Lower lobe of right lung (tissue), 2 donors: ENCODE measurements around the gene XKR7. TPM values are rescaled to one million over a fixed set of nuclear protein-coding genes. Genes with fewer than 3 reads are reported as not detected.

Source experiments
- ATAC-seq, 2 donors: fragments of 200-7000 bp; cut with Tn5 transposase; one replicate each; pipeline ENCODE4 v1.9.1; 2020 to 2022; ENCODE audit warnings: mild to moderate bottlenecking in 2 of 2, moderate library complexity in 2 of 2
- DNase-seq: peaks from one replicate; pipeline ENCODE4 v3.0.0-alpha.2; 2020
- H3K27ac ChIP-seq: fragments of 200-600 bp; one replicate; pipeline ENCODE4 v1.8.0; 2022
- H3K27me3 ChIP-seq: fragments of 200-600 bp; one replicate; pipeline ENCODE4 v1.8.0; 2022; ENCODE audit warnings: low read depth
- H3K36me3 ChIP-seq: fragments of 200-600 bp; one replicate; pipeline ENCODE4 v1.8.0; 2022; ENCODE audit warnings: mild to moderate bottlenecking
- H3K4me1 ChIP-seq: fragments of 200-600 bp; one replicate; pipeline ENCODE4 v1.8.0; 2022
- H3K4me3 ChIP-seq: fragments of 200-600 bp; one replicate; pipeline ENCODE4 v1.8.0; 2022; ENCODE audit warnings: mild to moderate bottlenecking
- H3K9me3 ChIP-seq: fragments of 200-600 bp; one replicate; pipeline ENCODE4 v1.8.0; 2022
- CTCF ChIP-seq: fragments of 200-600 bp; IDR thresholded peaks from one replicate; pipeline ENCODE4 v1.8.0; 2022; ENCODE audit warnings: antibody characterized with exemption, mild to moderate bottlenecking
- intact Hi-C: fragments of 100-400 bp; cut with DNase I; formaldehyde crosslinking; loops from one replicate; pipeline ENCODE4 v1.11.0; 2022
- total RNA-seq: library from RNA; stranded (reverse); fragmentation: NEBNext Ultra II Directional; extraction: Animal tissue kit (Norgen Biotek cat#: 25700); gene quantifications from one replicate; pipeline ENCODE4 v1.2.1, GENCODE V29; 2021
- donor health status: DM: no; HTN: yes; CAD: no; lungs with severe emphysema.

The XKR7 gene
- total RNA-seq, 1 donor from 2014 or later: 0.06 TPM

GRCh38 chr20:31990641-31991338 lies 22.8 kb downstream of the XKR7 start:
- intact Hi-C loops: no loop called here
- no peaks in the 10 kb centered on the region for H3K9me3 ChIP-seq
- no peaks in the 10 kb centered on the region for H3K4me1 ChIP-seq
- no peaks in the 10 kb centered on the region for H3K36me3 ChIP-seq
- no peak for TF ChIP-seq CTCF
- no peak overlapping the region for H3K27ac ChIP-seq
- peaks cover 23% of the 10 kb centered on the region for H3K27me3 ChIP-seq
- no peak overlapping the region for H3K4me3 ChIP-seq
- no peak for DNase-seq
- ATAC-seq: no peak

- peaks cover 25% of the 10 kb centered on the region for H3K27me3 ChIP-seq
- H3K27ac ChIP-seq: no peak overlapping the region
- H3K4me1 ChIP-seq: no peaks in the 10 kb centered on the region
- intact Hi-C loops: no loop called here
- no peaks in the 10 kb centered on the region for H3K9me3 ChIP-seq
- no peak for TF ChIP-seq CTCF
- H3K4me3 ChIP-seq: no peak overlapping the region
- no peaks in the 10 kb centered on the region for H3K36me3 ChIP-seq
- DNase-seq (no peak), ATAC-seq (no peak)
Measured at GRCh38 chr20:31991339-31991705, 23.4 kb downstream of the XKR7 start.

- no peak for DNase-seq
- Histone ChIP-seq H3K9me3 (no peaks in the 10 kb centered on the region), H3K27ac (no peak overlapping the region), H3K27me3 (peaks cover 32% of the 10 kb centered on the region), H3K4me1 (no peaks in the 10 kb centered on the region), H3K36me3 (no peaks in the 10 kb centered on the region), H3K4me3 (no peak overlapping the region)
- intact Hi-C loops: no loop called here
- ATAC-seq: no peak
- TF ChIP-seq CTCF: no peak
Measured at GRCh38 chr20:31992086-31992485, 24.1 kb downstream of the XKR7 start.

- DNase-seq (no peak), ATAC-seq (no peak)
- intact Hi-C loops: no loop called here
- Histone ChIP-seq H3K27ac (no peak overlapping the region), H3K36me3 (no peaks in the 10 kb centered on the region), H3K27me3 (peaks cover 38% of the 10 kb centered on the region), H3K4me1 (no peaks in the 10 kb centered on the region), H3K9me3 (no peaks in the 10 kb centered on the region), H3K4me3 (no peak overlapping the region)
- TF ChIP-seq CTCF: no peak
Measured at GRCh38 chr20:31996996-31997395, 29.0 kb downstream of the XKR7 start.

- H3K27me3 ChIP-seq: peaks cover 38% of the 10 kb centered on the region
- ATAC-seq (no peak), DNase-seq (no peak)
- no peaks in the 10 kb centered on the region for H3K4me1 ChIP-seq
- intact Hi-C loops: no loop called here
- H3K27ac ChIP-seq: no peak overlapping the region
- H3K9me3 ChIP-seq: no peaks in the 10 kb centered on the region
- H3K36me3 ChIP-seq: no peaks in the 10 kb centered on the region
- TF ChIP-seq CTCF: no peak
- H3K4me3 ChIP-seq: no peak overlapping the region
Measured at GRCh38 chr20:31998246-31998645, 30.3 kb downstream of the XKR7 start.

GRCh38 chr20:32003325-32003724 lies 35.4 kb downstream of the XKR7 start:
- Histone ChIP-seq H3K36me3 (no peaks in the 10 kb centered on the region), H3K27ac (no peak overlapping the region), H3K4me1 (peaks cover 3% of the 10 kb centered on the region), H3K9me3 (no peaks in the 10 kb centered on the region), H3K27me3 (no peaks in the 10 kb centered on the region), H3K4me3 (no peak overlapping the region)
- DNase-seq: no peak
- TF ChIP-seq CTCF: no peak
- no peak for ATAC-seq
- intact Hi-C loops: no loop called here
